GM12801 (cell line): Measurements from ENCODE around the gene TBX15.

Experiments
- CTCF ChIP-seq: IDR thresholded peaks from one replicate; pipeline ENCODE4 v1.5.1; 2011; ENCODE audit warnings: control low read depth; ENCODE audit not compliant: insufficient read length; ENCODE audit errors: extremely low read depth

Gene TBX15

GRCh38 chr1:118982821-118983557 lies 5.2 kb downstream of the TBX15 start:
- no peak for TF ChIP-seq CTCF

- no peak for TF ChIP-seq CTCF
These were observed 5.9 kb downstream of the TBX15 start for GRCh38 chr1:118982266-118982665.

- no peak for TF ChIP-seq CTCF
These were observed 6.7 kb downstream of the TBX15 start for GRCh38 chr1:118981436-118981835.

- no peak for TF ChIP-seq CTCF
These were observed 8.2 kb downstream of the TBX15 start for GRCh38 chr1:118979754-118980575.

- TF ChIP-seq CTCF: no peak
These were observed 9.0 kb downstream of the TBX15 start for GRCh38 chr1:118978914-118979701.

- no peak for TF ChIP-seq CTCF
These were observed 10.5 kb downstream of the TBX15 start for GRCh38 chr1:118977600-118977999.

GRCh38 chr1:118974661-118975060 lies 13.5 kb downstream of the TBX15 start:
- TF ChIP-seq CTCF: no peak
